Right cardiac atrium (tissue), 5 donors: ENCODE measurements around the gene FOXP1. TPM values are rescaled to one million over a fixed set of nuclear protein-coding genes. Genes with fewer than 3 reads are reported as not detected.

Experiments used
- ATAC-seq, 2 donors: fragments of 200-7000 bp; cut with Tn5 transposase; one replicate each; pipeline versions ENCODE4 v1.8.0 to v1.9.1; 2020; ENCODE audit warnings: moderate library complexity in 2 of 2, mild to moderate bottlenecking in 1 of 2
- DNase-seq, 3 donors: peaks; one replicate each; pipeline ENCODE4 v3.0.0-alpha.2; 2020
- H3K27ac ChIP-seq: one replicate; pipeline ENCODE4 v1.5.1; 2013; ENCODE audit warnings: mild to moderate bottlenecking, low read length, control low read depth, moderate library complexity
- H3K27me3 ChIP-seq: one replicate; pipeline ENCODE4 v1.6.1; 2013; ENCODE audit not compliant: control insufficient read depth, insufficient read depth
- H3K4me1 ChIP-seq: one replicate; pipeline ENCODE4 v1.6.1; 2013; ENCODE audit warnings: low read length; ENCODE audit not compliant: control insufficient read depth, insufficient read depth
- H3K4me3 ChIP-seq: one replicate; pipeline ENCODE4 v1.5.1; 2013; ENCODE audit warnings: low read length, control low read depth
- H3K9me3 ChIP-seq: one replicate; pipeline ENCODE4 v1.6.1; 2013; ENCODE audit warnings: low read length; ENCODE audit not compliant: control insufficient read depth
- WGBS: extraction: QIAGEN DNeasy Blood & Tissue Kit; methylation state at CpG from one replicate; pipeline ENCODE4 v1.1.7; 2013; 5-methylcytosine and 5-hydroxymethylcytosine counted together
- intact Hi-C, 4 donors: fragments of 100-400 bp; cut with DNase I; formaldehyde crosslinking; loops; one replicate each; pipeline versions ENCODE4 v1.11.0 to v1.14.0; 2022 to 2023
- polyA plus RNA-seq: library from polyadenylated mRNA; stranded (reverse); fragments of 200-250 nt; gene quantifications from one replicate; pipeline ENCODE4 v1.2.3, GENCODE V29; 2013
- total RNA-seq, 4 donors: library from RNA; stranded (reverse); fragmentation: NEBNext Ultra II Directional; extraction: Animal tissue kit (Norgen Biotek cat#: 25700); gene quantifications; one replicate each; pipeline ENCODE4 v1.2.1, GENCODE V29; 2021
- donor health status: healthy with polysubstance abuse.
- donor health status: DM: no; HTN: yes; CAD: no.
- donor health status: DM: no; HTN: no; CAD: no.
- donor health status: DM: no; HTN: yes; CAD: no; lungs with severe emphysema.
- donor health status: DM: yes; HTN: yes; CAD: no.

FOXP1 gene
- total and polyA plus RNA-seq, 5 donors = 13.6 to 63.4 (median 57.4) TPM

- no peak overlapping the region for H3K4me3 ChIP-seq
Observed at GRCh38 chr3:71031914-71032521, 551.5 kb downstream of the FOXP1 start.

GRCh38 chr3:71031181-71031580, 552.3 kb downstream of the FOXP1 start:
- 78% methylated on average over 1 of the region's 1 CpG for WGBS
- no peak overlapping the region for H3K4me3 ChIP-seq
- DNase-seq (no peak), ATAC-seq (no peak)
- H3K9me3 ChIP-seq = no peaks in the 10 kb centered on the region
- peaks cover 24% of the 10 kb centered on the region for H3K4me1 ChIP-seq
- H3K27ac ChIP-seq = no peak overlapping the region
- no peaks in the 10 kb centered on the region for H3K27me3 ChIP-seq
- intact Hi-C loops = no loop called here

More at GRCh38 chr3:71031914-71032521, 551.5 kb downstream of the FOXP1 start:
- ATAC-seq (peak; percentile 79 to 81), DNase-seq (peak; percentile 28 to 52 (median 48))
- 54% methylated on average over 13 of the region's 13 CpGs for WGBS
- Histone ChIP-seq H3K27me3 (no peaks in the 10 kb centered on the region), H3K27ac (peak overlapping the region; percentile 8), H3K4me1 (peaks cover 20% of the 10 kb centered on the region), H3K9me3 (no peaks in the 10 kb centered on the region)
- intact Hi-C loops = no loop called here

DNA sequence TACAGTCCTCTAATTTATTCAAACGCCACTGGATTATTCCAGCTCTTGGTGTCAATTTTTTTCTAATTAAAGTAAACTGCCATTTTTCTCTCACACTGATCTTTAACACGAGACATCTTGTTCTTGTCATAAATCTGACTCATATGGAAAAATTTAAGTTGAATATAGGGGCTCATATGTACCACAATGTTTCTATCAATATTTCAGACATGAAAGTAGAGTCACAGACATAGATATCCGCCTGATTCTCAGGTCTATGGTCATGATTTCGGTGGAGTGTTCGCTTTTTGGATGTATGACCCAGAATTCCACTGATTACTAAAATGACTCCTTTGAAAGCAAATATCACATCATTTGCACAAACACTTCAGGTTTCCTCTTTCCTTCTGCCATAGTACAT, 552.8 kb downstream of the FOXP1 start:
- peaks cover 24% of the 10 kb centered on the region for H3K4me1 ChIP-seq
- ATAC-seq (no peak), DNase-seq (no peak)
- H3K4me3 ChIP-seq = no peak overlapping the region
- H3K9me3 ChIP-seq = no peaks in the 10 kb centered on the region
- WGBS = 92% methylated on average over 5 of the region's 5 CpGs
- no peak overlapping the region for H3K27ac ChIP-seq
- H3K27me3 ChIP-seq = no peaks in the 10 kb centered on the region
- intact Hi-C loops = no loop called here

GRCh38 chr3:71029770-71030169, 553.8 kb downstream of the FOXP1 start:
- Histone ChIP-seq H3K27me3 (no peaks in the 10 kb centered on the region), H3K27ac (no peak overlapping the region), H3K9me3 (no peaks in the 10 kb centered on the region), H3K4me1 (peaks cover 21% of the 10 kb centered on the region), H3K4me3 (no peak overlapping the region)
- ATAC-seq (no peak), DNase-seq (no peak)
- WGBS = 94% methylated on average over 3 of the region's 3 CpGs
- intact Hi-C loops = no loop called here

DNA sequence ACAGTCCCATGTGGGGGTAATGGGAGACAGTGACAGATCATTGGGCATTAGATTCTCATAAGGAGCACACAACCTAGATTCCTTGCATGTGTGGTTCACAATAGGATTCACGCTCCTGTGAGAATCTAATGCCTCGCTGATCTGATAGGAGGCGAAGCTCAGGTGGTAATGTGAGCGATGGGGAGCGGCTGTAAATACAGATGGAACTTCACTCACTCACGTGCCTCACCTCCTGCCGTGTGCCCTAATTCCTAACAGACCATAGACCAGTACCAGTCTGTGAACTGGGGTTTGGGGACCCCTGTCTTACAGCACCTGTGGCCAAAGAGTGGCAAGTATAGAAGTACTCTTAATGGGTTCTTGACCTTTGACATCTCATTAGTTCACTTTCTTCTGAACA, 554.7 kb downstream of the FOXP1 start:
- Histone ChIP-seq H3K27ac (no peak overlapping the region), H3K9me3 (no peaks in the 10 kb centered on the region), H3K4me3 (no peak overlapping the region), H3K4me1 (peaks cover 17% of the 10 kb centered on the region), H3K27me3 (no peaks in the 10 kb centered on the region)
- ATAC-seq (no peak), DNase-seq (no peak)
- WGBS = 98% methylated on average over 7 of the region's 7 CpGs
- intact Hi-C loops = no loop called here

GRCh38 chr3:71028184-71028583, 555.3 kb downstream of the FOXP1 start:
- DNase-seq (no peak), ATAC-seq (no peak)
- no peaks in the 10 kb centered on the region for H3K9me3 ChIP-seq
- intact Hi-C loops = no loop called here
- no peak overlapping the region for H3K4me3 ChIP-seq
- WGBS = 95% methylated on average over 5 of the region's 5 CpGs
- no peak overlapping the region for H3K27ac ChIP-seq
- H3K27me3 ChIP-seq = no peaks in the 10 kb centered on the region
- peaks cover 14% of the 10 kb centered on the region for H3K4me1 ChIP-seq

GRCh38 chr3:71026634-71027578, 556.6 kb downstream of the FOXP1 start:
- ATAC-seq = no peak

GRCh38 chr3:71025516-71025915, 558.0 kb downstream of the FOXP1 start:
- 70% methylated on average over 1 of the region's 1 CpG for WGBS
- Histone ChIP-seq H3K27me3 (no peaks in the 10 kb centered on the region), H3K27ac (no peak overlapping the region), H3K4me1 (peaks cover 9% of the 10 kb centered on the region), H3K9me3 (no peaks in the 10 kb centered on the region), H3K4me3 (no peak overlapping the region)
- intact Hi-C loops = no loop called here
- ATAC-seq (no peak), DNase-seq (no peak)

More at GRCh38 chr3:71026634-71027578, 556.6 kb downstream of the FOXP1 start:
- Histone ChIP-seq H3K4me3 (no peak overlapping the region), H3K27ac (peak overlapping the region; percentile 14), H3K27me3 (no peaks in the 10 kb centered on the region), H3K4me1 (peaks cover 9% of the 10 kb centered on the region), H3K9me3 (no peaks in the 10 kb centered on the region)
- intact Hi-C loops = no loop called here
- WGBS = 64% methylated on average over 6 of the region's 6 CpGs
- DNase-seq = no peak

GRCh38 chr3:71025010-71025409, 558.5 kb downstream of the FOXP1 start:
- intact Hi-C loops = no loop called here
- no peak overlapping the region for H3K4me3 ChIP-seq
- no peak for DNase-seq
- no peak for ATAC-seq
- no peak overlapping the region for H3K27ac ChIP-seq
- no peaks in the 10 kb centered on the region for H3K27me3 ChIP-seq
- no peaks in the 10 kb centered on the region for H3K9me3 ChIP-seq
- peaks cover 8% of the 10 kb centered on the region for H3K4me1 ChIP-seq
- 88% methylated on average over 8 of the region's 8 CpGs for WGBS

DNA sequence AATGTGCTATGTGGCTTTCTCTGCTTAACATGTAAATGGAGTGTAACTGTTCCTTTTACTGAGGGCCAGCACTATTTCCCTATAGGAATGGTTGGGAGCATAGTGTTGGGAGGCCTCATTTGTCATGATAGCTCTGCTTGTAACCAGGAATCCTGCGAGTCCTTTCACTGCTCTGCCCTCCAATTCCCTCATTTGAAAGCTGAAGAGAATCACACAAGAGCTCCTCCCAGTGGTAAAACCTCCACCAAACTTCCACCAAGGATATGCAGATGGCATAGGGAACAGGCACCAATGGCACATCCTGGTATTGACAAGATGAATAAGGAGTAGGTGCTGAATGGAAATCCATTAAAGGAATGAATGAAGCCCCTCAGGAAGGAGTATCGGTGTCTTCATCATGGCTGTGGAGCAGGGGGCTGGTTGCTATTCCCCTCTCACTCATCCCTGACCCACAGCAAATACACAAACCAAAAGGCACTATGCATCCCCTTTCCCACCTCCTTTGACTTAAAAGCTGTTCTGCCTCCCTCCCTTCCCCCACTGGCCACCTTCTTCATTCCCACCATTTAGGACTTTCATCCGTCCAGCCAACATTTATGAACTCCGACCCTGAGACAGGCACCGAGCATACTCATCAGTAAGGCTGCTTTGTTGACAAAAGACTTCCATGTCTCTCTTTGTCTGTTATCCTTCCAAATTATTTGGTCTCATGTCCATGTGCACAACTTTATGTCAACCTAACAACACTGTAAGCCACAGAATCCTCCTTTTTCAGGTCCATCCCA, 560.8 kb downstream of the FOXP1 start:
- no peak for DNase-seq

DNA sequence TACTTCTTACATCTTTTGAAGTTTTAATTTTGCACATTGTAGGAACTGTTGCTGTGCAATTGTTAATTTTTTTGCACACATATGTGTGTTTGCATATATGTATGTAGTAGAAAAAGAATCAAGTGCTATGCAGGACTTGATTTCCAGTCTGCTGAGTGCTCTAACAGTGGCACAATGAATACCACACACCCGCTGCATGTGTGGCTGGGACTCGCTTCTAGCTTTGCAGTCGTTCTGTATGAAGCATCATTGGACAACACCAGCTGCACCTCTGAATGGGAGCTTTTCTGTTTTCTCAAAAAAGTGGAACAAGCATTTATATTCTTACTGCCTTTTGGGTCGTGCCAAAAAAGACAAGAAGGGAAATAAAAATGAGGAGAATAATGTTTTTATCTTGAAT, 564.7 kb downstream of the FOXP1 start:
- WGBS = 73% methylated on average over 4 of the region's 4 CpGs
- DNase-seq (no peak), ATAC-seq (no peak)
- Histone ChIP-seq H3K27me3 (no peaks in the 10 kb centered on the region), H3K4me1 (peaks cover 3% of the 10 kb centered on the region), H3K27ac (no peak overlapping the region), H3K9me3 (no peaks in the 10 kb centered on the region), H3K4me3 (no peak overlapping the region)
- intact Hi-C loops = no loop called here

More for the DNA sequence above, 560.8 kb downstream of the FOXP1 start:
- H3K27ac ChIP-seq = no peak overlapping the region
- intact Hi-C loops = no loop called here
- H3K4me1 ChIP-seq = peaks cover 8% of the 10 kb centered on the region
- H3K27me3 ChIP-seq = no peaks in the 10 kb centered on the region
- no peak overlapping the region for H3K4me3 ChIP-seq
- 82% methylated on average over 5 of the region's 5 CpGs for WGBS
- no peaks in the 10 kb centered on the region for H3K9me3 ChIP-seq
- ATAC-seq = peak in 1 of 2 donors; percentile 36
